C1 segment of cervical spinal cord (tissue), 14 donors: ENCODE data around the gene SPATA31D4.
"Not testable (repeated sequence)": the region's sequence is repeated elsewhere in the genome, so short reads cannot be mapped to it uniquely, and the experiment has no call there.

Experiments
- DNase-seq, 14 donors: peaks; one replicate each; lab custom pipeline; 2025; lab: John Stamatoyannopoulos, UW

SPATA31D4 gene

DNA sequence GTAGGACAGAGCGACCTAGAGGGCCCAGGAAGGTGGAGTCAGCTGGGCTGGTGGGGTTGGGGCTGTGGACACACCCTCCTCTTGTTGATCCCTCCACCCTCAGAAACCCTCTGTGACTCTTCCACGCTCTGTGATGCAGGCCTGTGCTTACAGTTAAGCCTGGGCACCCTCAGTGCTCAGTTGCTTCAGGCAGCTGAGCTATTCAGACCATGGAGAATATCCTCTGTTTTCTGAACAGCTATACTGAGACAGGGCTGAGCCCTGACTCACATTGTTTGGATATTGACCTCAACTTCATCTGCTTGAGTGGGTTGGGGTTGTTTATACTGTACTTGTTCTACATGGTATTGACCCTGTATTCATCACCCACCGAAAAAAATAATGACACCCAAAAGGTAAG, at the start of gene SPATA31D4:
Gene SPATA31D4, plus strand, starts transcription at position 124 of the 400 bp plus-strand sequence. Its CDS starts 86 bp downstream, at position 210.
- DNase-seq: not testable (repeated sequence)

DNA sequence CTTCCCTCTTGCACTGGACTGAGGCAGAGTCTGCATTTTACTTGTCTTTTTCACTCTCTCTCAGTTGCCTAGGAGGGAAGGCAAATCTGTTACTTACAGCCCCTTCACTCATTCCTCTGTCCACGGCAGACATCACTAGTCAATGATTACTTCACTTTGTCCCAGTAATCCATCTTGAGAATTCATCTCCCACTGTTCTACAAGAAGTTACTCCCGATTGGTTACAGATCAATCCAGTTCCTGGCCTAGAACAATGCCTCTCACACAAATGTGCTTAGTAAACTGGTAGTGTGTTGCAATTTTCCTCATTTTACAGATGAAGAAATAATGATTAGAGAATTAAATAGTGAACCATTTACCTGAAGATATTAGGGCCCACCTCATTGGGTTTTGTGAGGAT, 49.7 kb upstream of the SPATA31D4 start:
- DNase-seq: no peak

DNA sequence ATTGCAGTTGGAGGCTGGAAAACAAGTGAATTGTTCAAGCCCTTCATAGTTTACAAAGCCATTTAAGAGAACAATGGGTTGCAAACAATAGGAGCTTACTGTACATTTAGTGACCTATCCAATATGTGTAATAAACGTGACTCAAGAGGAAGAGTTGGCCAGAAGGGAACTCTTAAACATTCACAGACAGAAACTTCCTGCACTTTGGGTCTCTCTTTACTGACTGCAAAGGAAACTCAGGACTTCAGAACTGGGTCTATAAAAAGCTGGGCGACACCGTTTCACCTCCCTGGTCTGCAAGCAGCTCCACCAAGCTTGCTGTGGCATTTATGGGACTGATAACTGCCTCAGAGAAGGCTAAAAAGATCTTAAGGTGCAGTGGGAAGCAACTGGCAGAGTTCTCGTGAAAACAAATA, 48.7 kb upstream of the SPATA31D4 start:
- DNase-seq: no peak

DNA sequence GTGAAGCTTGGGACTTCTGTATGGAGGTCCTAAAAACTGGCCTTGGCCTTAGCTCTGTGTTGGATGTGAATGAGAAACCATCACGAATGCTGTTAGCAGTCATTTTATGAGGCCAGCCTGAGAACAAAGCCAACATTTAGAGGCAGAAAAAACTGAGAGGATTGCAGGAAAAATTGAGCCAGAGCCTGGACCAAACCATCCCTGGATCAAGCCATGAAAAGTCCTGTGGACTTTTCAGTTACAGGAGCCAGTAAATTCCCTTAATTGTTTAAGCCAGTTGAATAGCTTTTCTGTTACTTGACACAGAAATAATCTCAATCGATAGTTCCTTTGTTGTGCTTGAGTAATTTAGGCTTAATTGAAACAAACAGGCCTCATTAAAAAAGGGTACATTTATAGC, 42.6 kb upstream of the SPATA31D4 start:
- DNase-seq: no peak

DNA sequence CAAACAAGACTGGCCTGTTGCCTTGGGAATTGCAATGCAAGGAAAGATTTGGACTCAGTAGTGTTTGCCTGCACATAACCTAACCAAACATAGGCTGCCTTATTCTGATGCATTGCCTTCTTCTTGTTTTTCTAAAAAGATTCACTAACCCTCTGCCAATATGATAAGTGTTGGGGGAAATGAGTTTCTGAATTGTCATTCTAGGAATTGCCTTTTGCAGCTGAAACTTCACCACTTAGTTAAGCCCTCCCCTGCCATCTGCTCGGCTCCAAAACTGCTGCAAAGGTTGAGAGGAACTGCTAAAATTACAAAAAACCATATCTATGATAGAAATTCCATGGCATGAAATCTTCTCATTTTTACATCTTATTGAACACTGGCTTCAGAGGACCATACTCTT, 41.6 kb upstream of the SPATA31D4 start:
- DNase-seq: no peak

DNA sequence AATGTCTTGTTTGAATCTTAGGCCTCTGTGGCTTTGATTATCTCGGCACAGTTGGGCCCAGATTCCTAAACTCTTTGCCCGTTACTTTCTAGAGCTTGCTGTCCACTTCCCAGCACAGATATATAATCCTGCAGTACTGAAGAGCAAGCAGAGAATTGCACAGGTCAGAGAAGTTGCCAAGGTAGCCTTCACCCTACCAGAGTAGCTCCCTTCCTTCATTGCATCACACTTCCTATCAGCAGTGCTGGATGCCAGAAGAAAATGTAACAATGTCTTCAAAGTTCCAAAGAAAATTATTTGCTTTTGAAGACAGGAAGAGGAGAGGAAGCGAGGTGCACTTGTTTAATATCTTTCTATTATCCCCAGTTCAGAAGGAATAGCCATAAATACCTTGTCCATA, 38.1 kb upstream of the SPATA31D4 start:
- DNase-seq: no peak

DNA sequence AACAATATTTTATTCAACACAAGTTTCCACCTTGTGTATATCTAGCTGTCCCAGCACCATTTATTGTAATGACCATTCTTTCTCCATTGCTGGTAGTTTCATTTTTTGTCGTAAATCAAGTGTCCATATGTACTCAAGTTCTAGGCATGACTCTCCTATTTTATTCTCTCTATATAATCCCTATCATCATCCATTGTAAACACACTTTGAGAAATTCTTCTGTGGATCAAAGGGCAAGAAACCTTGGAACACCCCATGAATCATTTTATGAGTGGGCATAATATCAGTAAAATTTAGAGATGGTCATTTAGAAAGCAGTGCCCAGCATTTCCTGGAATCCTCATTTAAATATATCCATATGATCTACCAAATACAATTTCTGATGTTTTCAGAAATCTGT, 35.8 kb upstream of the SPATA31D4 start:
- DNase-seq: no peak

DNA sequence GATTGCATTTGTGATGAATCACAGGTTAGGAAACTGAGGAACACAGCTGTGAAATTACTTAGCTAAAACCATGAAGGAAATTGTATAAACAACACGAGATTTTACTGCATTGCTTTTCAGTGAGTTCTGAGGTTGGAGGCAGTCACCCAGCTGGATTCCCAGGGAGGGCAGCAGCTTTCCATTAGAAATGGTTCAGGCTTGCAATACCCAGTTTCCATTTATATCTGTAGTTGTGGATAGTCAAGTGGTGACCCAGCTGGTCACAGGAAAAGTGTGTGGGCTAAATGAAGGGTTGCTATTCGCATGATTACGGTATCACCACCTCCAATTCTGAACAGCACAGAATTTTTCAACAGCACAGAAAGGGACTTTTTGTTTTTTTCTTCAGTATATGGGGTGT, 34.3 kb upstream of the SPATA31D4 start:
- DNase-seq: no peak

DNA sequence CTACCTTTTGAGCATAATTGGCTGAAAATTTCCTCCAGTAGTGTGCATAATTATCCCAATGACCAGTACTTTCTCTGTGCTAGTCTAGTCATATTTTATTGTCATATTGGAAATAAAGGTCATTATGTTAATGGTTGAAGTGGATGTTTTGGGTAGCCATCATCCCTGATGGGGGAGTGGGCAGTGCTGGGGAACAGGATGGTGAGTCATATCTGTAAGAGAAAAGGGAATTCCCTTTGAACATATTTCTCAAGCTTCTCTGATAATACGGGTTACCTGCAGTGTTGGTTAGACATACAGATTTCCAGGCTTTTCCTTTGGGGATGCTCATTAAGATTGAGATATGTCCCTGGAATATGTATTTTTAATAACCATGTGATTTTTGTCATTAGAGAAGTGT, 33.3 kb upstream of the SPATA31D4 start:
- DNase-seq: no peak

DNA sequence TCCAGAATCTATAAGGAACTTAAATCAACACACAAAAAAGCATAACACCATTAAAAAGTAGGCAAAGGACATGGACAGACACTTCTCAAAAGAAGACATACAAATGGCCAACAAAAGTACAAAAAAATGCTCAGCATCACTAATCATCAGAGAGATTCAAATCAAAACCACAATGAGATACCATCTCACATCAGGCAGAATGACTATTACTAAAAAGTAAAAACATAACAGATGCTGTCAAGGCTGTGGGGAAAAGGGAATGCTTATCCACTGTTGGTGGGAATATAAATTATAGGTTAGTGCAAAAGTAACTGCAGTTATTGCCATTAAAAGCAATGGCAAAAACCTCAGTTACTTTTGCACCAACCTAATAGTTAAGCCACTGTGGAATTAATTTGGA, 32.2 kb upstream of the SPATA31D4 start:
- no peak for DNase-seq

DNA sequence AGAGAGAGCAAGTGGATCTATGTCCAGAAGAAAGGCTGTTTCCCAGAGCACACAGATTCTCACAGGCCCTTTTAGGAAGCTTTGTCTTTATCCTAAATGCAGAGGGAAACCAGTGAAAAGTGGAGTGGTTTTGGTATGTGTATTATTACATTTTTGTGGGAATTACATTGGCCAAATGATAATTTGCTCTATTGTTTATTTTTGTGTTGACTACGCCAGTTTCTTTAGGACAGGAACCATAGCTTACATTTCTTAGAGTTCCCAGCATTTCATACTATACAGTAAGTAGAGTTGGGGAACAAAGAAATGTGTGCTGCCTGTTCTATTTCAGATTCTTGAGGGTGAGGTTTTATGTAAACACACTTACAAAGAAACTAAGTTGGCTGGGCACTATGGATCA, 29.4 kb upstream of the SPATA31D4 start:
- no peak for DNase-seq

DNA sequence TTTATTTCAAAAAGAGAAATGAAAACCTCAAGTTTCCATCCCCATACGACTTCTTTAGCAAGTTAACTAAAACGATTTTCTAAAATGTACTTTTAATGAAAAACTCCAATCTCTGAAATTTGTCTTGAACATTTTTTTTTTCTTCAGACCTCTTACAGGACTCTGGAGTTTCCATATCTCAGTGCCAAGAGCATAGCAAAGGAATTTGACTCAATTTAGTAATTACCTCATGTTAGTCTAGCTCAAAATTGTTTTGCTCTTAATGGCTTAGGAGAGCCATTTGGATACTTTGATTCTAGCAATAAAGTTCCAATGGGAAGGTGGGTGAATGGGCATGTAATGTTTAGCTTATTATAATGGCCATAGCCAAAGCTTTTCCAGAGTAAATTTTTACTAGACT, 26.0 kb upstream of the SPATA31D4 start:
- no peak for DNase-seq

DNA sequence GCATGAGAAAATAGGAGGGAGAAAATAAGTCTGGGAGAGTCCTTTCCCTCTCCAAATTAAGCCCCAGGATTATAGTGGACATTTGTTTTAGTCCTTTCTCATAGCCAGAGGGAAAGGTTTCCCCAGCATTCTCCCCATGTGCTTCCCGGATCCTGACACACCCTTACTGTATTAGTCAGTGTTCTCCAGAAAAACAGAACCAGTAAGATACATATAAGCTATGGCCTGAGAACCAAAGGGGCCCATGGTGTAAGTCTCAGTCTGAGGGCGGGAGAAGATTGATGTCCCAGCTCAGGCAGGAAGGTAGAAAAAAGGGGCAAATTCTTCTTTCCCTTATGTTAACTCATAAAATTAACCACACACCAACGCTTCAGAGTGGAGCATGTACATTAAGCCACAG, 25.6 kb upstream of the SPATA31D4 start:
- DNase-seq: no peak

DNA sequence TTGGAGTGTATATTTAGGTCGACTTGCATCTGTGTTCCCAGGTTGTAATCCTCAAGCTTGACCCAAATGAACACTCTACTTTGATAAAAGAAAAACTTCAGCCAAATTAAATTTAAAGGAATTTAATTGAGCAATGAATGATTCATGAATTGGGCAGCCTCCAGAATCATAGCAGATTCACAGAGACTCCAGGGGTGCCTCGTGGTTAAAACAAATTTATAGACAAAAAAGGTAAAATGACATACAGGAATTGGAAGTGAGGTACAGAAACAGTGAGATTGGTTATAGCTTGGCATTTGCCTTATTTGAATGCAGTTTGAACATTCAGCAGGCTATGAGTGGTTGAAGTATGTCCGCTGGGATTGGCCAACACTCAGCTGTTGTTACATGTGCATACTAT, 21.6 kb upstream of the SPATA31D4 start:
- DNase-seq: no peak

DNA sequence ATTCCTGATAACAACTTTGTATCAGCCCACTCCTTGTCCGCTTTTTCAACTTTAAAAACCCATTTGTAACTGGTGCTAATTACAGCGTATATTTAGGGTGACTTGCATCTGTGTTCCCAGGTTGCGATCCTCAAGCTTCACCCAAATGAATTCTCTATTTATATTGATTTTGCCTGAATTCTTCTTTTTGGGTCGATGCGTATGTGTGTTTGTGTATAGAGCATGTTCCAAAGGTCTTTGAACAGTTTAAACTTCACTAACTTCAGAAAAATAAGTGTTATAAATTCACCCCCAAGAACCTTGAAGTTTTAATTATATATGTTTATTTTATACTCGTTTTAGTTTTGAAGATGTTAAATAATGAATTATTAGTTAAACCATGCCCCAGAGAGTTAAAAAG, 16.1 kb upstream of the SPATA31D4 start:
- no peak for DNase-seq

DNA sequence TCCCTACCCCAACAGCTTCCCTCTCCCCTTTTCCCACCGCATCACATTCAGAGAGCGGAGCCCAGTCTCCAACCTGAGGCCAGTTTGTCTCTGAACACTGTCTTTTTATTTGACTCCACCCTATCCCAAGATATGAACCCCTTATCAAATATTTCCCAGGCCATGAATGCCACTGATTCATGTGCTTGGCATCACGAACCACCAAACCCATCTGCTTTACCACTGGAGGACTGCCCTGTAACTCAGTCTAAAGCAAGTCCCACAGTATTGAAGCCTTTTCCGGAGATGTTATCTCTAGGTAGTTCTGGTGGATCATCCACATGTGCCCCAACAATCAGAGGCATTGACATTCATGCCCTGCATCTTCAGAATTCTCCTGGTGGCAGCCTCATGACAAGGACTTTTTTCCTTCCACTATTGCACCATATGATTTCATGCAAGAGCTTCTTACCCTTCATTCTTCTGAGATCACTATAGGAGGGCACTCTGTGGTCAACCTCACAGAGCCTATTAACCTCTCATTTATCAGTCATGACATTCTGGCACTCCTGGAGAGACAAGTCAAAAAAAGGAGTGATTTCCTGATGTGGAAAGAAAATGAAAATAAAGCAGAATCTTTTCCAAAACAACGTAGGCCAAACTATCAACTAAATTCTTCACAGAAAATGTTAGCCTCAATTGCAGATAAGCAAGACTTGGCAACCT, 12.3 kb upstream of the SPATA31D4 start:
- no peak for DNase-seq

DNA sequence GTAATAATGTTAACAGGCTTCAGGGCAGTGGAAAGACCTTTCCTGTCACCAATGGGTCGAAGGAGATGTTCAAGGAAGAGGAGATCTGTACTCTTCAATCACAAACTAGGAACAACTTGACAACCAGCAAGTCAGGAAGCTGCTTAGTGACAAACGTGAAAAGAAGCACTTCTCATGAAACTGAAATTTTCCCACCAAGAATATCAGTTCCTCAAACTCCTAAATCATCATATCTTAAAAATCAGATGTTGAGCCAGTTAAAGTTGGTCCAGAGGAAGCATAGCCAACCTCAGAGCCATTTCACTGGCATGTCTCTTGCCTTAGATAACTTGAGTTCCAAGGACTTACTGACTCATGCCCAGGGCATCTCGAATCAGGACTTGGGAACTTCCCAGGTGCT, 9.7 kb upstream of the SPATA31D4 start:
- not testable (repeated sequence) for DNase-seq

DNA sequence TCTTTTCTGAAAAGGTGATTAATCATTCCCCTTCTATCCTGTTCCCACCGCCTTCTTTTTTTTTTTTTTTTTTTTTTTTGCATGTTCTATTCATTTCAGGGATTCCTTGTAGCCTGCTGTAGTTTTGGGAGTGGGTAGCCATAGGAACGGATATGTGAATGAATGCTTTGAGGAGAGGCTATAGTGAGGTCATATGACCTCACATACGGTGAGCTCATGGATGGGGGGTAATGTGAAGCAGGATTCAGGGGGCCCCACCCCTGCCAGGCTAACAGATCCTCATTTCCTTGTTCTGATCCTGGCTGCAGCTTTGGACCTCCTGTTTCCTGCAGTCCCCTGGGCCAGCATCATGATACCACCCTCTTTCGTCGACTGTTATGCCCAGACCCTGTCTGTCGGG, 1.9 kb downstream of the SPATA31D4 start:
- DNase-seq: not testable (repeated sequence)

DNA sequence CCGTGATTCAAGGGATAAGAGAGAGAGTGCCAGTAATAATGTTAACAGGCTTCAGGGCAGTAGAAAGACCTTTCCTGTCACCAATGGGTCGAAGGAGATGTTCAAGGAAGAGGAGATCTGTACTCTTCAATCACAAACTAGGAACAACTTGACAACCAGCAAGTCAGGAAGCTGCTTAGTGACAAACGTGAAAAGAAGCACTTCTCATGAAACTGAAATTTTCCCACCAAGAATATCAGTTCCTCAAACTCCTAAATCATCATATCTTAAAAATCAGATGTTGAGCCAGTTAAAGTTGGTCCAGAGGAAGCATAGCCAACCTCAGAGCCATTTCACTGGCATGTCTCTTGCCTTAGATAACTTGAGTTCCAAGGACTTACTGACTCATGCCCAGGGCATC, 5.3 kb downstream of the SPATA31D4 start:
- not testable (repeated sequence) for DNase-seq

DNA sequence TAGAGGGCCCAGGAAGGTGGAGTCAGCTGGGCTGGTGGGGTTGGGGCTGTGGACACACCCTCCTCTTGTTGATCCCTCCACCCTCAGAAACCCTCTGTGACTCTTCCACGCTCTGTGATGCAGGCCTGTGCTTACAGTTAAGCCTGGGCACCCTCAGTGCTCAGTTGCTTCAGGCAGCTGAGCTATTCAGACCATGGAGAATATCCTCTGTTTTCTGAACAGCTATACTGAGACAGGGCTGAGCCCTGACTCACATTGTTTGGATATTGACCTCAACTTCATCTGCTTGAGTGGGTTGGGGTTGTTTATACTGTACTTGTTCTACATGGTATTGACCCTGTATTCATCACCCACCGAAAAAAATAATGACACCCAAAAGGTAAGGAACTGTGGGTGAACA, 15.2 kb downstream of the SPATA31D4 start, which contains the start of gene SPATA31D3:
Gene SPATA31D3, plus strand, starts transcription at position 108 of the 400 bp plus-strand sequence. Its CDS starts 86 bp downstream, at position 194.
- not testable (repeated sequence) for DNase-seq

DNA sequence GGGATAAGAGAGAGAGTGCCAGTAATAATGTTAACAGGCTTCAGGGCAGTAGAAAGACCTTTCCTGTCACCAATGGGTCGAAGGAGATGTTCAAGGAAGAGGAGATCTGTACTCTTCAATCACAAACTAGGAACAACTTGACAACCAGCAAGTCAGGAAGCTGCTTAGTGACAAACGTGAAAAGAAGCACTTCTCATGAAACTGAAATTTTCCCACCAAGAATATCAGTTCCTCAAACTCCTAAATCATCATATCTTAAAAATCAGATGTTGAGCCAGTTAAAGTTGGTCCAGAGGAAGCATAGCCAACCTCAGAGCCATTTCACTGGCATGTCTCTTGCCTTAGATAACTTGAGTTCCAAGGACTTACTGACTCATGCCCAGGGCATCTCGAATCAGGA, 20.4 kb downstream of the SPATA31D4 start:
- not testable (repeated sequence) for DNase-seq

DNA sequence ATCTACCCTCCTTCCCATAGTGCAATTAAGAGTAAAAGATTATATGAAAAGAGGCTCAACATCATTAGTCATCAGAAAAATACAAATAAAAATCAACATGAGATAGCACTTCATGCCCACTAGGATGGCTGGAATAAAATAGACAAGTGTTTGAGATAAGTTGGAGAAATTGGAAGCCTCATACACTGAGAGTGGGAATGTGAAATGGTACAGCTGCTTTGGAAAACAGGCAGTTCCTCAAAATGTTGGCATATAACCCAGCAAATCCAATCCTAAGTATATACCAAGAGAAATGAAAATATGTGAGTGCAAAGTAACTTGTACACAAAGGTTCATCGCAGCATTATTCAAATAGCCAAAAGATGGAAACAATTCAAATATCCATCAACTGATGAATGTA, 24.9 kb downstream of the SPATA31D4 start:
- DNase-seq: no peak

DNA sequence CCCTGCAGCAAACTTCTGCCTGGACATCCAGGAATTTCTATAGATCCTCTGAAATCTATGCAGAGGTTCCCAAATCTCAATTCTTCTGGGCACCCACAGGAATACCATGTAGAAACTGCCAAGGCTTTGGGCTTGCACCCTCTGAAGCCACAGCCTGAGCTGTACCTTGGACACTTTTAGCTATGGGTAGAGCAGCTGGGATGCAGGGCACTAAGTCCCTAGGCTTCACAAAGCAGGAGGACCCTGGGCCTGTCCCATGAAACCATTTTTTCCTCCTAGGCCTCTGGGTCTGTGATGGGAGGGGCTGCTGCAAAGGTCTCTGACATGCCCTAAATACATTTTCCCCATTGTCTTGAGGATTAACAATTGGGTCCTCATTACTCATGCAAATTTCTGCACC, 27.4 kb downstream of the SPATA31D4 start:
- no peak for DNase-seq
